Neural progenitor cell (in vitro differentiated cells): ENCODE data around the gene ATP1A4.

Source experiments
- CTCF ChIP-seq: fragments of 200-600 bp; sonication (generic); IDR thresholded peaks from 2 replicates; pipeline ENCODE4 v1.5.1; 2017; ENCODE audit warnings: antibody characterized with exemption, mild to moderate bottlenecking
- EZH2 ChIP-seq: fragments of 200-600 bp; sonication (generic); IDR thresholded peaks from 2 replicates; pipeline ENCODE4 v1.6.1; 2017; ENCODE audit warnings: antibody characterized with exemption, mild to moderate bottlenecking, moderate library complexity

- TF ChIP-seq CTCF (no peak), EZH2 (no peak)
These were observed 19.4 kb upstream of the ATP1A4 start for GRCh38 chr1:160131803-160132565.
